HepG2 (cell line): ENCODE measurements around the gene TRIM62. TPM values are rescaled to one million over a fixed set of nuclear protein-coding genes. Genes with fewer than 3 reads are reported as not detected.

Experiments
- AKNA ChIP-seq: sonication (generic); formaldehyde crosslinking; IDR thresholded peaks from 2 replicates; pipeline ENCODE4 v1.4.0; 2020; ENCODE audit warnings: missing genetic modification reagents, borderline replicate concordance
- CBX1 ChIP-seq: IDR thresholded peaks from one replicate; pipeline ENCODE4 v1.6.1; 2016; ENCODE audit warnings: antibody characterized with exemption, low read depth
- DRAP1 ChIP-seq: IDR thresholded peaks from 2 replicates; pipeline ENCODE4 v1.6.1; 2016; ENCODE audit warnings: missing genetic modification reagents, missing compliant biosample characterization
- ELF1 ChIP-seq: sonication (generic); formaldehyde crosslinking; IDR thresholded peaks from 2 replicates; pipeline ENCODE4 v1.4.0; 2020; ENCODE audit warnings: missing genetic modification reagents
- GLMP ChIP-seq: sonication (generic); formaldehyde crosslinking; IDR thresholded peaks from 2 replicates; pipeline ENCODE4 v1.9.0; 2021; ENCODE audit warnings: missing genetic modification reagents, mild to moderate bottlenecking, borderline replicate concordance
- MNT ChIP-seq: fragments of 450-650 bp; IDR thresholded peaks from 2 replicates; pipeline ENCODE4 v1.6.1; 2016
- PLRG1 ChIP-seq: fragments of 450-650 bp; conservative IDR thresholded peaks from 2 replicates; pipeline ENCODE4 v1.6.1; 2016
- PRDM4 ChIP-seq: sonication (generic); formaldehyde crosslinking; IDR thresholded peaks from 2 replicates; pipeline ENCODE4 v1.9.0; 2021; ENCODE audit warnings: missing genetic modification reagents, borderline replicate concordance
- RARG ChIP-seq: sonication (generic); formaldehyde crosslinking; IDR thresholded peaks from 2 replicates; pipeline ENCODE4 v1.4.0; 2020; ENCODE audit warnings: low read depth, mild to moderate bottlenecking, missing genetic modification reagents
- REXO4 ChIP-seq: sonication (generic); formaldehyde crosslinking; IDR thresholded peaks from 2 replicates; pipeline ENCODE4 v1.8.0; 2022; ENCODE audit warnings: missing genetic modification reagents, mild to moderate bottlenecking, borderline replicate concordance
- RNF2 ChIP-seq: fragments of 450-650 bp; conservative IDR thresholded peaks from 2 replicates; pipeline ENCODE4 v1.6.1; 2016; ENCODE audit warnings: low read depth
- TIGD3 ChIP-seq: sonication (generic); formaldehyde crosslinking; IDR thresholded peaks from 2 replicates; pipeline ENCODE4 v1.5.1; 2020; ENCODE audit warnings: mild to moderate bottlenecking, missing genetic modification reagents, borderline replicate concordance
- ZBTB7B ChIP-seq: sonication (generic); formaldehyde crosslinking; IDR thresholded peaks from 2 replicates; pipeline ENCODE4 v1.4.0; 2020; ENCODE audit warnings: missing genetic modification reagents
- ZNF3 ChIP-seq: IDR thresholded peaks from 2 replicates; pipeline ENCODE4 v1.7.0; 2017; ENCODE audit warnings: inconsistent platforms
- ZNF33A ChIP-seq: sonication (generic); formaldehyde crosslinking; IDR thresholded peaks from 2 replicates; pipeline ENCODE4 v1.5.1; 2020; ENCODE audit warnings: missing genetic modification reagents, mild to moderate bottlenecking, moderate library complexity, borderline replicate concordance
- ZNF550 ChIP-seq: sonication (generic); formaldehyde crosslinking; IDR thresholded peaks from 2 replicates; pipeline ENCODE4 v1.4.0; 2020; ENCODE audit warnings: mild to moderate bottlenecking, missing genetic modification reagents, borderline replicate concordance
- ZNF672 ChIP-seq: sonication (generic); formaldehyde crosslinking; IDR thresholded peaks from 2 replicates; pipeline ENCODE4 v1.8.1; 2022; ENCODE audit warnings: missing genetic modification reagents
- polyA plus RNA-seq, 8 experiments: library from polyadenylated mRNA; depleted of rRNA in 3 of 8; stranded (reverse) in 7 of 8; unstranded in 1 of 8; fragments of >200 nt; fragmentation: Illumina TruSeq in 4 of 8; extraction: Trizol in 4 of 8; gene quantifications; 2 replicates each; pipeline versions ENCODE4 v1.2.1 to v1.2.3, GENCODE V29; 2011 to 2016; ENCODE audit warnings: low read depth in 4 of 8, missing spikeins in 1 of 8, mixed read lengths in 1 of 8; ENCODE audit not compliant: insufficient read depth in 1 of 8
- total RNA-seq, 5 experiments: library from RNA; depleted of rRNA; stranded (reverse); fragments of >200 nt; fragmentation: Illumina TruSeq; extraction: Trizol; gene quantifications; 2 replicates each; pipeline ENCODE4 v1.2.3, GENCODE V29; 2016; ENCODE audit warnings: low read depth in 1 of 5

Gene TRIM62
- total and polyA plus RNA-seq, 2 of the 13 experiments (the other 11 are each of a cell fraction or from before 2014, with no cell fraction given): 0.53 to 0.57 TPM

GRCh38 chr1:33180911-33181890 is 642 bp downstream of the TRIM62 start (continued):
- TF ChIP-seq TIGD3 (no peak), PRDM4 (CRISPR knock-in tag) (no peak), RARG (no peak), PLRG1 (no peak), MNT (no peak), CBX1 (no peak), DRAP1 (no peak), ZNF672 (CRISPR knock-in tag) (no peak), RNF2 (peak; percentile 85), ELF1 (CRISPR knock-in tag) (no peak), ZNF33A (CRISPR knock-in tag) (no peak), AKNA (no peak), ZNF550 (CRISPR knock-in tag) (no peak), REXO4 (no peak), GLMP (CRISPR knock-in tag) (no peak), ZNF3 (no peak), ZBTB7B (no peak)
